ENCODE data around the gene STH. TPM values are rescaled to one million over a fixed set of nuclear protein-coding genes. Genes with fewer than 3 reads are reported as not detected.

Gene STH
- total and polyA plus RNA-seq, 2 experiments from 2014 or later = not detected

DNA sequence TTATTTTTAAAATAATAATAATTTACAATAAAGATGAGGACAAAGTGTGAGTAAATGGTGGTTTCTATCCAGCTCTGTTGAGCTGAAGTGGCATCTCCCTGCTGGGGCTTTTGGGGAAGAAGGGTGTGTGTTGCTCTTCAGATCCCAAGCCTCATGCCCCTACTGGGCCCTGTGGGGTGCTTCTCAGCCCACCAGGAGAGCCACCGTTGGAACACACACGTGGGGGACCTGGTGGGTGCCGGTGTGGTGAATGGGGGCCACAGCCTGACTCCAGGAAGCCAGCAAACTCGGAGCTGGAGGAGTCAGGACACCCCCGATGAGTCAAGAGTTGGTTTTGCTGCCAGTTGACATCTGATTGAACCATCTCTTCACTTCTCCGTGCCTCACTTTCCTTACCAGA is 37.8 kb upstream of the STH start:
- Histone ChIP-seq H4K20me1 (ENCODE audit: insufficient read depth, poor library complexity, severe bottlenecking) (no peaks in the 10 kb centered on the region), H3K4me3 (no peak overlapping the region), H3K9me2 (replicated peaks; ENCODE audit: insufficient read depth) (no peaks in the 10 kb centered on the region), H3K4me2 (no peak overlapping the region), H3K4me1 (ENCODE audit: insufficient read depth) (no peaks in the 10 kb centered on the region), H3K9me3 (ENCODE audit: low read depth) (no peaks in the 10 kb centered on the region), H3K79me2 (no peaks in the 10 kb centered on the region), H2AFZ (no peak overlapping the region), H3K36me3 (replicated peaks; ENCODE audit: insufficient read depth, low read depth) (no peaks in the 10 kb centered on the region), H3K27ac (no peak overlapping the region), H3K27me3 (peaks cover 6% of the 10 kb centered on the region)
- DNase-seq (ENCODE audit: low spot score) = no peak
- WGBS (ENCODE audit: low lambda C conversion rate, missing lambda C conversion rate) = 90% methylated on average over 6 of the region's 6 CpGs
- TF ChIP-seq CTCF (IDR thresholded peaks at IDR 0.05; ENCODE audit: poor library complexity) (no peak), EZH2phosphoT487 (IDR thresholded peaks at IDR 0.05; ENCODE audit: low read depth, severe bottlenecking, unreplicated experiment) (no peak), EZH2 (IDR thresholded peaks at IDR 0.05; ENCODE audit: borderline replicate concordance) (no peak)

DNA sequence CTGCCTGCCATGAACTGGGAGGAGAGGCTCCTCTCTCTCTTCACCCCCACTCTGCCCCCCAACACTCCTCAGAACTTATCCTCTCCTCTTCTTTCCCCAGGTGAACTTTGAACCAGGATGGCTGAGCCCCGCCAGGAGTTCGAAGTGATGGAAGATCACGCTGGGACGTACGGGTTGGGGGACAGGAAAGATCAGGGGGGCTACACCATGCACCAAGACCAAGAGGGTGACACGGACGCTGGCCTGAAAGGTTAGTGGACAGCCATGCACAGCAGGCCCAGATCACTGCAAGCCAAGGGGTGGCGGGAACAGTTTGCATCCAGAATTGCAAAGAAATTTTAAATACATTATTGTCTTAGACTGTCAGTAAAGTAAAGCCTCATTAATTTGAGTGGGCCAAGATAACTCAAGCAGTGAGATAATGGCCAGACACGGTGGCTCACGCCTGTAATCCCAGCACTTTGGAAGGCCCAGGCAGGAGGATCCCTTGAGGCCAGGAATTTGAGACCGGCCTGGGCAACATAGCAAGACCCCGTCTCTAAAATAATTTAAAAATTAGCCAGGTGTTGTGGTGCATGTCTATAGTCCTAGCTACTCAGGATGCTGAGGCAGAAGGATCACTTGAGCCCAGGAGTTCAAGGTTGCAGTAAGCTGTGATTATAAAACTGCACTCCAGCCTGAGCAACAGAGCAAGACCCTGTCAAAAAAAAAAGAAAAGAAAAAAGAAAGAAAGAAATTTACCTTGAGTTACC is 36.7 kb upstream of the STH start:
- TF ChIP-seq CTCF (IDR thresholded peaks at IDR 0.05; ENCODE audit: poor library complexity) (no peak), EZH2 (IDR thresholded peaks at IDR 0.05; ENCODE audit: borderline replicate concordance) (no peak), EZH2phosphoT487 (IDR thresholded peaks at IDR 0.05; ENCODE audit: low read depth, severe bottlenecking, unreplicated experiment) (no peak)
- H3K9me3 ChIP-seq (ENCODE audit: low read depth) = no peaks in the 10 kb centered on the region
- no peak for DNase-seq (ENCODE audit: low spot score)
- no peaks in the 10 kb centered on the region for H3K9me2 ChIP-seq (replicated peaks; ENCODE audit: insufficient read depth)
- H4K20me1 ChIP-seq (ENCODE audit: insufficient read depth, poor library complexity, severe bottlenecking) = no peaks in the 10 kb centered on the region
- H3K4me2 ChIP-seq = no peak overlapping the region
- no peaks in the 10 kb centered on the region for H3K4me1 ChIP-seq (ENCODE audit: insufficient read depth)
- no peaks in the 10 kb centered on the region for H3K36me3 ChIP-seq (replicated peaks; ENCODE audit: insufficient read depth, low read depth)
- no peak overlapping the region for H2AFZ ChIP-seq
- no peak overlapping the region for H3K4me3 ChIP-seq
- no peak overlapping the region for H3K27ac ChIP-seq
- 84% methylated on average over 12 of the region's 12 CpGs for WGBS (ENCODE audit: low lambda C conversion rate, missing lambda C conversion rate)
- peaks cover 13% of the 10 kb centered on the region for H3K27me3 ChIP-seq
- H3K79me2 ChIP-seq = no peaks in the 10 kb centered on the region

DNA sequence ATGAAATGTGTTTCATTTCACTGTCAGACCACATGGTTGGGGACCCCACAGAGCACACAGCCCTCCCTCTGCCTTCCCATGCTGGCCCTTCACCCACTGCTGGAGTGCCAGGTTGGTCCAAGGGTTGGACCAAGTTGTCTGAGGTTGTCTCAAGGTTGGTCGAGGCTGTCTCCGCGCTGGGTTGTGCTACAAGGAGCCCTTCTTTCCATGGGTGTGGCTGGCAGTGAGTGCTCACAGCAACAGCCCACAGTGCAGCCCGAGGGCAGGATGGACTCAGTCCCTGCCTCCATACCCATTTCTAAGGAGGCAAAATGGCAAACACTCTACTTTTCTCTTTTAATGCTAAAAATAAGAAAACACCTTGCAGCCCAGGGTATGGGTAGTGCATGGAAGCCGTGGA is 35.8 kb upstream of the STH start:
- Histone ChIP-seq H3K27ac (no peak overlapping the region), H3K4me2 (no peak overlapping the region), H3K9me2 (replicated peaks; ENCODE audit: insufficient read depth) (no peaks in the 10 kb centered on the region), H3K4me3 (no peak overlapping the region), H3K79me2 (no peaks in the 10 kb centered on the region), H4K20me1 (ENCODE audit: insufficient read depth, poor library complexity, severe bottlenecking) (no peaks in the 10 kb centered on the region), H3K4me1 (ENCODE audit: insufficient read depth) (no peaks in the 10 kb centered on the region), H3K9me3 (ENCODE audit: low read depth) (no peaks in the 10 kb centered on the region), H3K27me3 (peaks cover 14% of the 10 kb centered on the region), H3K36me3 (replicated peaks; ENCODE audit: insufficient read depth, low read depth) (no peaks in the 10 kb centered on the region), H2AFZ (no peak overlapping the region)
- no peak for TF ChIP-seq EZH2 (IDR thresholded peaks at IDR 0.05; ENCODE audit: borderline replicate concordance)
- no peak for TF ChIP-seq EZH2phosphoT487 (IDR thresholded peaks at IDR 0.05; ENCODE audit: low read depth, severe bottlenecking, unreplicated experiment)
- TF ChIP-seq CTCF (IDR thresholded peaks at IDR 0.05; ENCODE audit: poor library complexity) = no peak
- no peak for DNase-seq (ENCODE audit: low spot score)
- WGBS (ENCODE audit: low lambda C conversion rate, missing lambda C conversion rate) = 77% methylated on average over 5 of the region's 5 CpGs

Data from hepatocyte (in vitro differentiated cells).